Mesendoderm (in vitro differentiated cells): Measurements from ENCODE around the gene RNF38.
"Not testable (repeated sequence)": the region's sequence is repeated elsewhere in the genome, so short reads cannot be mapped to it uniquely, and the experiment has no call there.

Experiments used
- DNase-seq: peaks from one replicate; pipeline ENCODE4 v3.0.0; 2013
- H2AK5ac ChIP-seq: 2 replicates; pipeline ENCODE4 v1.6.1; 2013; ENCODE audit warnings: low read length, inconsistent platforms
- H2BK120ac ChIP-seq: 2 replicates; pipeline ENCODE4 v1.6.1; 2013; ENCODE audit warnings: low read depth, mild to moderate bottlenecking, low read length, moderate library complexity, mixed read lengths
- H2BK15ac ChIP-seq: replicated peaks from 2 replicates; pipeline ENCODE4 v1.6.1; 2013; ENCODE audit warnings: low read depth, mild to moderate bottlenecking, moderate library complexity
- H2BK5ac ChIP-seq: 2 replicates; pipeline ENCODE4 v1.6.1; 2013; ENCODE audit warnings: low read length, inconsistent platforms
- H3K18ac ChIP-seq: 2 replicates; pipeline ENCODE4 v1.6.1; 2013; ENCODE audit warnings: mild to moderate bottlenecking, low read length, mixed read lengths
- H3K23ac ChIP-seq: one replicate; pipeline ENCODE4 v1.6.1; 2013; ENCODE audit warnings: low read length
- H3K27ac ChIP-seq: 2 replicates; pipeline ENCODE4 v1.5.1; 2013; ENCODE audit warnings: low read depth, mild to moderate bottlenecking, inconsistent platforms, low read length, moderate library complexity
- H3K27me3 ChIP-seq: 2 replicates; pipeline ENCODE4 v1.6.1; 2013; ENCODE audit warnings: low read length, control low read depth, mild to moderate bottlenecking, inconsistent platforms; ENCODE audit not compliant: insufficient read depth, poor library complexity
- H3K36me3 ChIP-seq: 2 replicates; pipeline ENCODE4 v1.6.1; 2013; ENCODE audit warnings: low read length, inconsistent platforms; ENCODE audit not compliant: control insufficient read depth, insufficient read depth
- H3K4ac ChIP-seq: one replicate; pipeline ENCODE4 v1.6.1; 2013; ENCODE audit warnings: low read depth, mild to moderate bottlenecking, low read length, moderate library complexity
- H3K4me1 ChIP-seq: 2 replicates; pipeline ENCODE4 v1.6.1; 2013; ENCODE audit warnings: low read depth, low read length, inconsistent platforms; ENCODE audit not compliant: control insufficient read depth
- H3K4me2 ChIP-seq: 2 replicates; pipeline ENCODE4 v1.6.1; 2013; ENCODE audit warnings: low read length
- H3K4me3 ChIP-seq: 2 replicates; pipeline ENCODE4 v1.5.1; 2013; ENCODE audit warnings: mild to moderate bottlenecking, low read length
- H3K56ac ChIP-seq: one replicate; pipeline ENCODE4 v1.6.1; 2013; ENCODE audit warnings: low read length
- H3K79me1 ChIP-seq: 2 replicates; pipeline ENCODE4 v1.6.1; 2013; ENCODE audit warnings: low read length, inconsistent platforms
- H3K79me2 ChIP-seq: 2 replicates; pipeline ENCODE4 v1.6.1; 2013; ENCODE audit warnings: mild to moderate bottlenecking, low read length; ENCODE audit not compliant: control insufficient read depth, insufficient read depth
- H3K9ac ChIP-seq: 2 replicates; pipeline ENCODE4 v1.6.1; 2013; ENCODE audit warnings: low read length, inconsistent platforms
- H4K5ac ChIP-seq: one replicate; pipeline ENCODE4 v1.6.1; 2013; ENCODE audit warnings: low read length
- H4K8ac ChIP-seq: one replicate; pipeline ENCODE4 v1.6.1; 2013; ENCODE audit warnings: low read depth, mild to moderate bottlenecking, control low read depth, low read length, moderate library complexity
- WGBS: extraction: QIAGEN DNeasy Blood & Tissue Kit; methylation state at CpG from one replicate; pipeline ENCODE4 v1.1.7; 2013; ENCODE audit warnings: low lambda C conversion rate, missing lambda C conversion rate; ENCODE audit not compliant: insufficient coverage; ENCODE audit errors: extremely low coverage; 5-methylcytosine and 5-hydroxymethylcytosine counted together

RNF38 gene

GRCh38 chr9:36298566-36298965, 101.5 kb downstream of the RNF38 start:
- no peak for DNase-seq
- H3K27ac ChIP-seq: no peak overlapping the region
- H2AK5ac ChIP-seq: no peak overlapping the region
- no peak overlapping the region for H2BK15ac ChIP-seq
- H4K8ac ChIP-seq: no peak overlapping the region
- H3K36me3 ChIP-seq: no peaks in the 10 kb centered on the region
- H3K4ac ChIP-seq: no peak overlapping the region
- no peak overlapping the region for H3K23ac ChIP-seq
- WGBS: no CpG with 5 or more reads among the region's 3 CpGs
- no peak overlapping the region for H3K56ac ChIP-seq
- H3K27me3 ChIP-seq: no peaks in the 10 kb centered on the region
- no peaks in the 10 kb centered on the region for H3K4me1 ChIP-seq
- no peak overlapping the region for H3K4me3 ChIP-seq
- no peaks in the 10 kb centered on the region for H3K79me1 ChIP-seq
- no peaks in the 10 kb centered on the region for H3K79me2 ChIP-seq
- no peak overlapping the region for H3K9ac ChIP-seq
- no peak overlapping the region for H2BK5ac ChIP-seq
- no peak overlapping the region for H2BK120ac ChIP-seq
- H3K4me2 ChIP-seq: no peak overlapping the region
- no peak overlapping the region for H4K5ac ChIP-seq
- H3K18ac ChIP-seq: no peak overlapping the region

- Histone ChIP-seq H3K4me1 (no peaks in the 10 kb centered on the region), H3K27ac (no peak overlapping the region), H3K79me1 (no peaks in the 10 kb centered on the region), H3K79me2 (no peaks in the 10 kb centered on the region), H2BK15ac (no peak overlapping the region), H3K4ac (no peak overlapping the region), H3K36me3 (no peaks in the 10 kb centered on the region), H3K9ac (no peak overlapping the region), H3K23ac (no peak overlapping the region), H3K18ac (no peak overlapping the region), H2BK120ac (no peak overlapping the region), H2BK5ac (no peak overlapping the region), H2AK5ac (no peak overlapping the region), H3K27me3 (no peaks in the 10 kb centered on the region), H3K56ac (no peak overlapping the region), H3K4me3 (no peak overlapping the region), H4K5ac (no peak overlapping the region), H3K4me2 (no peak overlapping the region), H4K8ac (no peak overlapping the region)
- DNase-seq: no peak
- no CpG with 5 or more reads among the region's 2 CpGs for WGBS
These were observed 102.3 kb downstream of the RNF38 start for GRCh38 chr9:36297798-36298197.

DNA sequence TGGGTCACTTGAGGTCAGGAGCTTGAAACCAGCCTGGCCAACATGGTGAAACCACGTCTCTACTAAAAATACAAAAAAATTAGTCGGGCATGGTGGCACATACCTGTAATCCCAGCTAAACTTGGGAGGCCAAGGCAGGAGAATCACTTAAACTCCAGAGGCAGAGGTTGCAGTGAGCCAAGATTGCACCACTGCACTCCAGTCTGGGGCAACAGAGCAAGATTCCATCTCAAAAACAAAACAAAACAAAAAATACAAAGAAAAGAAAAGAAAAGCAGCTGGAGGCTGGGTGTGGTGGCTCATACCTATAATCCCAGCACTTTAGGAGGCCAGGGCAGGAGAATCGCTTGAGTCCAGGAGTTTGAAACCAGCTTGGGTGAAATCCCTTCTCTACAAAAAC, 105.1 kb downstream of the RNF38 start:
- not testable (repeated sequence) for H3K4me3 ChIP-seq, H3K27ac ChIP-seq, H3K4ac ChIP-seq, H3K27me3 ChIP-seq, H3K9ac ChIP-seq, H3K79me2 ChIP-seq, H2BK15ac ChIP-seq, DNase-seq, H3K79me1 ChIP-seq, H2BK120ac ChIP-seq, H4K8ac ChIP-seq, H3K56ac ChIP-seq, H3K4me1 ChIP-seq, H2BK5ac ChIP-seq, H3K23ac ChIP-seq, H3K4me2 ChIP-seq, H3K18ac ChIP-seq, H3K36me3 ChIP-seq, H4K5ac ChIP-seq, H2AK5ac ChIP-seq
- no CpG with 5 or more reads among the region's 3 CpGs for WGBS

- Histone ChIP-seq H3K23ac (no peak overlapping the region), H3K18ac (no peak overlapping the region), H2BK120ac (no peak overlapping the region), H2BK5ac (no peak overlapping the region), H3K79me2 (no peaks in the 10 kb centered on the region), H3K4me3 (no peak overlapping the region), H2AK5ac (no peak overlapping the region), H3K79me1 (no peaks in the 10 kb centered on the region), H3K56ac (no peak overlapping the region), H3K9ac (no peak overlapping the region), H4K5ac (no peak overlapping the region), H3K27ac (no peak overlapping the region), H3K27me3 (no peaks in the 10 kb centered on the region), H3K4me1 (no peaks in the 10 kb centered on the region), H3K36me3 (no peaks in the 10 kb centered on the region), H4K8ac (no peak overlapping the region), H3K4ac (no peak overlapping the region), H2BK15ac (no peak overlapping the region), H3K4me2 (no peak overlapping the region)
- no peak for DNase-seq
- no CpG with 5 or more reads among the region's 5 CpGs for WGBS
These were observed 106.2 kb downstream of the RNF38 start for GRCh38 chr9:36293918-36294317.

DNA sequence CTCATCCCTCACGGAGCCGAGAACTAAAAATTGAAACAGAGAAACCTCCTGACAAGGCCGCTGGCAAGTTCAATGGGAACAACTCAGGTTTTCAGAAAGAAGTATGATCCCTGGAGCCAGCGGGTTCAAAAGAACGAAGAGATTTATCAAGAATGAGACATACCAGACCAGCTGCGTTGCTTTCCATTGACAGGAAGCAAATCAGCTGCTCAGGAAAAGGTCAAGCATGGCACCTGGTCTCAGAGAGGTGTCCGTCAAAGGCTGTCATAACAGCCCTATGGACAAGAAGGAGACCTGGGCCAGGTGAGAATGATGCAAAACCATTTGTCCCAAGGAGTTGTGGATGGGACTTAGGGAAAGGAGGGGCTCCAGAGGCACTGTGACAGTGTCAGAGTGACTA, 106.9 kb downstream of the RNF38 start:
- no peak overlapping the region for H3K9ac ChIP-seq
- H2BK15ac ChIP-seq: no peak overlapping the region
- H2AK5ac ChIP-seq: no peak overlapping the region
- no peaks in the 10 kb centered on the region for H3K4me1 ChIP-seq
- H2BK5ac ChIP-seq: no peak overlapping the region
- no peaks in the 10 kb centered on the region for H3K36me3 ChIP-seq
- no peaks in the 10 kb centered on the region for H3K79me1 ChIP-seq
- no peaks in the 10 kb centered on the region for H3K79me2 ChIP-seq
- H2BK120ac ChIP-seq: no peak overlapping the region
- no peak overlapping the region for H3K56ac ChIP-seq
- no peak overlapping the region for H3K4ac ChIP-seq
- no peak overlapping the region for H4K8ac ChIP-seq
- H3K18ac ChIP-seq: no peak overlapping the region
- no peak overlapping the region for H3K4me3 ChIP-seq
- H4K5ac ChIP-seq: no peak overlapping the region
- no peak overlapping the region for H3K27ac ChIP-seq
- no peaks in the 10 kb centered on the region for H3K27me3 ChIP-seq
- H3K4me2 ChIP-seq: no peak overlapping the region
- no peak overlapping the region for H3K23ac ChIP-seq
- WGBS: no CpG with 5 or more reads among the region's 7 CpGs
- DNase-seq: no peak

DNA sequence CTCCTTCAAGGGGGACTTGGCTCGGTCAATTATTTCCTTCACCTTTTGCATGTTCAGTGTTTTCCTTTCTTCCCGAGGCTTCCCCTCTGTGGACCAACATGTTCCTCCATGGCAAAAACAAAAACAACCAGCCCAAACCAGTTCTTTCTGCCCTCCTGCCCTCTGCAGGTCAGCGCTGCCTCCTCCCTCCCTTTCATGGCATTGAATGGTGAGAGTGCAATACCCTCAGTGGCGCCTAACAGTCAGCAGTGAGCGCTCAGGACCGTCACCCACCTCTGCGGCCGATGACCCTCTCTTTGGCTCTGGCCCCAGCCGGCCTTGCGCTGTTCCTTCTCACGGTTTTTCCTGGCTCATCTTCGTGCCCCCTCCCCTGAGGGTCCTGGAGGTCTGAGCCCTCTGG, 107.4 kb downstream of the RNF38 start:
- Histone ChIP-seq H3K79me2 (no peaks in the 10 kb centered on the region), H2BK15ac (no peak overlapping the region), H3K18ac (no peak overlapping the region), H3K27me3 (no peaks in the 10 kb centered on the region), H3K36me3 (no peaks in the 10 kb centered on the region), H3K23ac (no peak overlapping the region), H3K4ac (no peak overlapping the region), H3K27ac (no peak overlapping the region), H4K5ac (no peak overlapping the region), H3K9ac (no peak overlapping the region), H3K56ac (no peak overlapping the region), H3K4me1 (no peaks in the 10 kb centered on the region), H3K4me2 (no peak overlapping the region), H2BK5ac (no peak overlapping the region), H3K4me3 (no peak overlapping the region), H2AK5ac (no peak overlapping the region), H2BK120ac (no peak overlapping the region), H4K8ac (no peak overlapping the region), H3K79me1 (no peaks in the 10 kb centered on the region)
- no CpG with 5 or more reads among the region's 12 CpGs for WGBS
- DNase-seq: peak; percentile 32
